IPS DF 4.7 (cell line): Measurements from ENCODE around the gene TACR3.
"Not testable (repeated sequence)": the region's sequence is repeated elsewhere in the genome, so short reads cannot be mapped to it uniquely, and the experiment has no call there.

Experiments
- DNase-seq: peaks from one replicate; pipeline ENCODE4 v3.0.0-alpha.2; 2013; ENCODE audit warnings: low spot score; ENCODE audit errors: extremely low read depth

TACR3 gene, protein sequence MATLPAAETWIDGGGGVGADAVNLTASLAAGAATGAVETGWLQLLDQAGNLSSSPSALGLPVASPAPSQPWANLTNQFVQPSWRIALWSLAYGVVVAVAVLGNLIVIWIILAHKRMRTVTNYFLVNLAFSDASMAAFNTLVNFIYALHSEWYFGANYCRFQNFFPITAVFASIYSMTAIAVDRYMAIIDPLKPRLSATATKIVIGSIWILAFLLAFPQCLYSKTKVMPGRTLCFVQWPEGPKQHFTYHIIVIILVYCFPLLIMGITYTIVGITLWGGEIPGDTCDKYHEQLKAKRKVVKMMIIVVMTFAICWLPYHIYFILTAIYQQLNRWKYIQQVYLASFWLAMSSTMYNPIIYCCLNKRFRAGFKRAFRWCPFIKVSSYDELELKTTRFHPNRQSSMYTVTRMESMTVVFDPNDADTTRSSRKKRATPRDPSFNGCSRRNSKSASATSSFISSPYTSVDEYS

DNA sequence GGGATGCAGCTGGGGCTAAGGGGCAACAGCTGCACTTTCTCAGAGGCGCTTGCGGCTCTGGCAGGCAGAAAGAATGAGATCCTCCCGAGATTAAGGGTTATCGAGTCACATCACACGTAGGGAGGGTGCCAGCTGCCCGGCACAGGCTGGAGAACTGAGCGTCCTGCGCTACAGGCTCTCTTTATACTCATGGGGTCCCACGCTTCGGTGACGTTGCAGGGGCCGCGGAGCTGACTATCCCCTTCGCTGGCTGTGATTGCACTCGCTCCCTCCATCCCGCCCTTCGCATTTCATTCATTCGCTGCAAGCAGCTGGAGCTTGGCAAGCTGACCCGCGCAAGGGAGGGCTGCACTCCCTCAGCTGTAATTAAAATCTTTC, at the start of gene TACR3:
TACR3 (minus strand) TSS at position 156 of the 378 bp plus-strand sequence. CDS start 310 bp downstream, outside the sequence.
- DNase-seq = no peak

DNA sequence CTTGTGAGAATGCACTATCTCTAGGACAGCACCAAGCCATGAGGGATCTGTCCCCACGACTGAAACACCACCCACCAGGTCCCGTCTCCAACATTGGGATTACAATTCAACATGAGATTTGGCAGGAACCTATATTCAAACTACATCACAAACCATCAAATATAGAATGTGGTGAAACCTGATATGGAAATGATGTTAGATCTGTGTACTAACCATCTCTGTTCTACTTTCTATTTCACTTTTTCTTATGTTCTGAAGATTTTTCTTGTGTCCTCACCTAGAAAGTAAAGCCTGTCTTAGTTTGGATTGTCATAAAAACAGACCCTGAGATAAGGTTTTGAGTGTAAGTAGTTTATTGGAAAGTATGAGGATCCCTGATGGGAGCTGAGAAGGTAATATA, 37.8 kb upstream of the TACR3 start:
- no peak for DNase-seq

GRCh38 chr4:103756741-103757140, 37.0 kb upstream of the TACR3 start:
- no peak for DNase-seq

DNA sequence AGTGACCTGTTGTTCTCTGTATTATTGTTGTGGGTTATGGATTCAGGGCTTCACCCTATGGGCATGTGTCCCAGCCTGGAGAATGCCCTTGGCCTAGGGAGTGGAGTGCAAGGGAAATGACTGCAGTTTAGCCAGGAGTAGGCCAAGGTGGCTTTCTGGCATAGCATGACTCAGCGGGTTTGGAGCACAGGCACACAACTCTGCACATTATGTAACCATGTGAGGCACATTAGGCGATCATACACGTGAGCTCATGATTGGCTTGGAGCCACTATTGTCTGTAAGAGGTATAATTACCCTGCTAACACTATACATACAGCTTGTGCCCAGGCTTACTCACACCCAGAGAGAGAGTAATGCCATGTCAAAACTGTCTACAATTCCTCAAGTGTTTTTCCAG, 35.1 kb upstream of the TACR3 start:
- DNase-seq = no peak

DNA sequence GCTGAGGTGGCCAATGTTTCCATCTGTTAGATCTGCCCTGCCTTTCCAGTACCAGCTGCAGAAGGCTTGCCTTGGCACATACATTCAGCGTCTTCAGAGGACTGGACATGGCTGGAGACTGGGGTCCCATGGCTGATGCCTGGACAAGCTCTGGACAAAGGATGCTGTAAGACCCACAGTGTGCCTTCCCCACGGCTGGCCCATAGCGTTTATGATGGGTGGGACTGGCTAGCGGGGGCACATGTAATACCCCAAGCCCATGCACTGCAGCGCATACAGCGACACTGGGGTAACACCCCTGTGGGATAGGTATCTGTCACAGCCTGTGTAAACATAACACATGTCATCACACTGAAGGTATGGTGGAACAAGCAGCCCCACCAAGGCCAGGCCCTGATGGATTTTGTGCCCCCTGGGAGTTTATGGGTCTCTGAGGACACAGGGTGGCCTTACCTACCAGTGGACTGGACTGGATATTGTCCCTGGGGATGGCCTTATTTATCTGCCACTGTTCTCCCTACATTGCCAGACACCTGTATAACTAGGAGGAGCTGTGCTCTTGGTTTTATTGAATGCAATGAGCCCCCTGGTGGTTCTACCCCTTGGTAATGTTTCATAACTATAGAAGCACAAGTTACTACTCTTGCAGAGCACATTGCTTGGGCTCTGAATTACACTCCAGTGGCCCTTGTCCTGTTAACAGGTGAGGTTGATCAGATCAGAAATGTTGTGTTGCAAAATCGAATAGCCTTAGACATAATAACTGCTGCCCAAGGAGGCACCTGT, 34.3 kb upstream of the TACR3 start:
- no peak for DNase-seq

- DNase-seq = not testable (repeated sequence)
Measured at GRCh38 chr4:103723150-103723549, 3.4 kb upstream of the TACR3 start.

DNA sequence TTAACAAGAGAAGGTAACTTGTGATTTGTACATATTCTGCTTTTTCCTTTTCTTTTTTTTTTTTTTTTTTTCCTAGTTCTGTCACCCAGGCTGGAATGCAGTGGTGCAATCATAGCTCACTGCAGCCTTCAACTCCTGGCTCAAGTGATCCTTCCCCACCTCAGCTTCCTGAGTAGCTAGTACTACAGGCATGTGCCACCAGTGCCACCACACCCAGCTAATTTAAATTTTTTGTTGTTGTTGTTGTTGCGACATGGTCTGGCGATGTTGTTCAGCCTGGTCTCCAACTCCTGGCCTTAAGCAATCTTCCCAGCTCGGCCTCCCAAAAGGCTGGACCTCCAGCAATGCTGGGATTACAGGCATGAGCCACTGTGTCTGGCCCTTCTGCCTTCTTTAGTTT, 1.5 kb upstream of the TACR3 start:
- DNase-seq = no peak

DNA sequence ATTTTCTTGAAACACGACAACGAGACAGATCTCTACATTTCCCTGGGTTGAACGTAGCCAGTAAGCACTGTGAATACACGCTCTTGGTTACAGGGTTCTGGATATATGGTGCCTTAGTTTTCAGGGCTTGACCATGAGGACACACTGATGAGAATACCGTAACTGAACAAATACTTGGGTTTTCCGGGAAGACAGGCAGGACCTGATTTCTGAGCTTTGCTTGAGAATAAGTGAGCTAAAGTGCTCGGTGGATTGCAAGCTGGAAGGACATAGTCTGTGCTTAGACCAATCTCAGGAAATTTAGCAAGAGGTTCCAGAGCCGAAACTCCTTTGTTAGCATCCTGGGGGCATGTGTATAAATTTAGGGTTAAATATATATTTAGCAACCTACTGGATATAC, 876 bp upstream of the TACR3 start:
- no peak for DNase-seq

- no peak for DNase-seq
Measured at GRCh38 chr4:103719105-103719829, 518 bp downstream of the TACR3 start.

GRCh38 chr4:103692615-103693014, 27.2 kb downstream of the TACR3 start:
- no peak for DNase-seq

DNA sequence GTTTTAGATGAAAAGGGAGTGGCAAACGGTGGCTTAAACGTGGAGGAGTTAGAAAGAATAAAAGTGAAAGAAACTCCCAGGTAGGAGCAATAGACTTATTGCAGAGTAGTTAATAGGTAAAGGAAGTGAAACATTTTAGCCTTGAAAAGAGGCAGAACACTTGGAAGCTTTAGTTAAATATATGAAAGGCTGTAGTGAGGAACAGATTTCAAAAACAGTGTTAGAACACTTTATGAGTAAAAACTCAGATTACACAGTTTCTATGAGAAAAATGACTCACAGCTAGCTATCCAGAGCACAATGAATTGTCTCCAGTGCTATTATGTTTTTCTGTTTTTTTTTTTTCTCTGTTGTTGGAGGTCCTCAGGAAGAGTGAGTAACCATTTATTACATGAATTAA, 45.8 kb downstream of the TACR3 start:
- no peak for DNase-seq

DNA sequence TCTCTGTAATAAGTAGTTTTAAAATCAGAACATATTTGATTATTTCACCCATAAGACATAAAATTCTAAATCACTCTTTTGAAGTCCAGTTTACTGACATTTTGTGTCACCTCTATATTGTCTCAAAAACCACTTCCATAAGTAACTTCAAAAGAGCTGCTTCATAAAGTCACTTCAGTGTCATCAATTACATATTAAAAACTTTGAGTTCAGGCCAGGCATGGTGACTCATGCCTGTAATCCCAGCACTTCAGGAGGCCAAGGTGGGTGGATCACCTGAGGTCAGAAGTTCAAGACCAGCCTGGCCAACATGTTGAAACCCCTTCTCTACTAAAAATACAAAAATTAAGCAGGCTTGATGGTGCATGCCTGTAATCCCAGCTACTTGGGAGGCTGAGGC, 53.0 kb downstream of the TACR3 start:
- not testable (repeated sequence) for DNase-seq

GRCh38 chr4:103664436-103665075, 55.2 kb downstream of the TACR3 start:
- DNase-seq = no peak

DNA sequence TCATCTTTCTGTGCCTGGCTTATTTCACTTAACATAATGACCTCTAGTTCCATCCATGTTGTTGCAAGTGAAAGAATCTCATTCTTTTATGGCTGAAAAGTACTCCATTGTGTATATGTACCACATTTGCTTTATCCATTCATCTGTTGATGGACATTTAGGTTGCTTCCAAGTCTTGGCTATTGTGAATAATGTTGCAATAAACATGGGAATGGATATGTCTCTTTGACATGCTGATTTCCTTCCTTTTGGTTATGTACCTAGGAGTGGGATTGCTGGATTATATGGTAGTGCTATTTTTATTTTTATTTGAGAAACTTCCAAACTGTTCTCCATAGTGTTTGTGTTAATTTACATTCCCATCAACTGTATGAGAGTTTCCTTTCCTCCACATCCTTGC, 71.2 kb downstream of the TACR3 start:
- no peak for DNase-seq

DNA sequence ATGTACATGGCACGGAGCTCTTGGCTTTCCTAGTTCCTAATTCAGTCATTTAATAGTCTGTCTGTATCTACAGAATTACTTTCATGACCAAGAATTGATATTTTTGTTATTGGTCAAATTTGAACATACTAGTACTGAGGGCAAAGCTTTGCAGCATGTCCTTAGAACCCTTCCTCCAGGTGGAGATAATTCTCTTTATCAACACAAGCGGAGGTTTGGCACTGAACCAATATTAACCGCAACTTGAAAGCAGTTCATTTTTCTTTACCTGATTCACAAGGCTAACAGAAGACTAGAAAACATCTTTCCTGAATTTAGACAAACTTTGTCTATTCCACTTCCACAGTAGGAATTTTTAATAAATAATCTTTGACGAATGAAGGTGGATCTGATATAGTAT, 73.8 kb downstream of the TACR3 start:
- no peak for DNase-seq

DNA sequence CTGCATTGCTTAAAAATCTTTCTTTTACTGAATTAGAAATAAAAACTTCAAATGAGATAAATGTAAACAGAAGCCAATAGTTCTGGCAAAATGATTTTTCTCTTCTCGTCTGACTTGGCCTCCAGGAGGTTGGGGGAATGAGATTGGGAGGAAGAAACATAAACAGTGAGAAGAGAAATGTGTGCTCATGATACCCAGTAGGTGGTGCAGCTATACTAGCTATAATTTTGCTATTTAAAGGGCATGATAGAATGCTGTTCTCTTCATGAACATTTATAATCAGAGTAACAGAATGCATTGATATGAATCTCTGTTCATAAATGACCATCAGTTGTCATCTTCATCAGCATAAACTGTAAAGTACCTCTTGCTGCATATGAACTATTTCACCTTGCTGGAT, 85.5 kb downstream of the TACR3 start:
- DNase-seq = no peak

DNA sequence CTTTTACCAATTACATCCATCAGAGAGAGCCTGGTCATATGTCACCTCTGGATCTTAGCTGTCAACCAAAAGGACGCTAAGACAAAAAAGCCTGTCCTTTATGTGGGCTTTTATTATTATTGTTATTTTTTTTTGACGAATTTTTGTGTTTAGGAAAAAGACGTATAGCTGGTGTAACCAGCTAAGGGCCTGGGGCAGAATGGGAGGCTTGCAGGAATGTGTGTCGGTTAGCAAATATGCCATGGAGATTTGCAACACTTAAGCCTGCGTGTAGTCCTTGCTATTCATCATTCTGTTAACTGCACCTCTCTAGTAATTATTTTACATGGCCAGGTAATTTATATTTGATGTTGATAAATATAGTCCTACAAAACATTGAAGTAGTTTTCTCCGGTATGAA, 93.5 kb downstream of the TACR3 start:
- DNase-seq = no peak

- DNase-seq = no peak
Measured at GRCh38 chr4:103591841-103592240, 127.9 kb downstream of the TACR3 start.

DNA sequence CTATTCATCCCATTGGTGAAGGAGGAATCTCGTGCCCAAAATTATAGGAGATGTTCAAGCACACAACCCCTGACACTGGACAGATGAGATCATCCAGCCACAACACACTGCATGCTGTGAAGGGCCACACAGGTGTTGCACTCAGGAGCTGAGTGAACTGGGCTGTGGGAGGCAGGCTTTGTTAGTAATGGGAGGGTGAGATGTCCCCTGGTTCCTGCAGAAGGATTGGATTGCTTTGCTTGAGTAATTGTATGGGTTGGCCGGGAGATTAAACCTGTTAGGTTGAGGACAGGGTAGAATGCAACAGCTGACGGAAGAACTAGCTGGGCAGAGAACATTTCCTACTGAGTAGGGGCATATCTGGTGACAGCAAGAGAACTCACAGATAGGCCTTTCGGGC, 152.2 kb downstream of the TACR3 start:
- no peak for DNase-seq

DNA sequence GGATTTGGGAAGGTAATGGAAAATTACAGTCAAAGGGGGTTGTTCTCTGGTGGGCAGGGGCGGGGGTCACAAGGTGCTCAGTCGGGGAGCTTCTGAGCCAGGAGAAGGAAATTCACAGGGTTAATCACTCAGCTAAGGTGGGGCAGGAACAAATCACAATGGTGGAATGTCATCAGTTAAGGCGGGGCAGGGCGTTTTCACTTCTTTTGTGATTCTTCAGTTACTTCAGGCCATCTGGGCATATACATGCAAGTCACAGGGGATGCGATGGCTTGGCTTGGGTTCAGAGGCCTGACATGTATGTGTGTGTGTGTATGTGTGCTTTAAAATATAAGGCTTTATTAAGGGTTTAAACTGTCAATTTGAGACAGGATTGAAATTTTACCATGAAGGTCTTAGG, 160.6 kb downstream of the TACR3 start:
- DNase-seq = not testable (repeated sequence)
